MCF 10A (cell line): ENCODE results near the gene DNAJC6. TPM values are rescaled to one million over a fixed set of nuclear protein-coding genes. Genes with fewer than 3 reads are reported as not detected.

Experiments used
- BruUV-seq: library from RNA; stranded (reverse); fragments of 400-500 nt; replicated peaks from 2 replicates; lab custom pipeline; 2021; lab: Mats Ljungman, UMichigan
- CTCF ChIA-PET: fragments of 300-600 bp; sonication (Branson Sonifier 250); formaldehyde crosslinking; extraction: SDS; loops from one replicate; lab custom pipeline; 2021; ENCODE audit warnings: antibody characterized with exemption, inconsistent platforms; lab: Yijun Ruan, JAX
- POLR2A ChIA-PET: fragments of 300-600, 350-650 bp; sonication (Branson Sonifier 250); formaldehyde crosslinking; extraction: SDS; loops from one replicate; lab custom pipeline; 2020; ENCODE audit warnings: antibody characterized with exemption, inconsistent platforms; lab: Yijun Ruan, JAX
- DNase-seq: peaks from one replicate; pipeline ENCODE4 v3.0.0-alpha.2; 2018; ENCODE audit not compliant: unreplicated experiment
- H3K27ac Mint-ChIP-seq: one replicate; pipeline ENCODE4 v1.8.0; 2022; ENCODE audit warnings: mild to moderate bottlenecking, low read depth, mixed read lengths; ENCODE audit not compliant: unreplicated experiment
- H3K27me3 Mint-ChIP-seq: one replicate; pipeline ENCODE4 v1.8.0; 2022; ENCODE audit warnings: mixed read lengths; ENCODE audit not compliant: insufficient read depth, unreplicated experiment
- H3K36me3 Mint-ChIP-seq: one replicate; pipeline ENCODE4 v1.8.0; 2022; ENCODE audit warnings: mild to moderate bottlenecking, moderate library complexity, mixed read lengths; ENCODE audit not compliant: insufficient read depth, unreplicated experiment
- H3K4me1 Mint-ChIP-seq: one replicate; pipeline ENCODE4 v1.8.0; 2022; ENCODE audit warnings: mixed read lengths; ENCODE audit not compliant: insufficient read depth, unreplicated experiment
- H3K4me3 Mint-ChIP-seq: one replicate; pipeline ENCODE4 v1.8.0; 2022; ENCODE audit warnings: mild to moderate bottlenecking, moderate library complexity, mixed read lengths; ENCODE audit not compliant: unreplicated experiment
- H3K9me3 Mint-ChIP-seq: one replicate; pipeline ENCODE4 v1.8.0; 2022; ENCODE audit warnings: mixed read lengths; ENCODE audit not compliant: unreplicated experiment
- intact Hi-C: fragments of 100-400 bp; cut with micrococcal nuclease; formaldehyde crosslinking; loops from 2 replicates; pipeline ENCODE4 v1.14.1; 2022
- total RNA-seq: library from RNA; stranded (reverse); gene quantifications from 2 replicates; pipeline ENCODE4 v1.2.3, GENCODE V29; 2022
- TF ChIP-seq, protein P1 (sequence below): fragments of 200-600 bp; IDR thresholded peaks from one replicate; pipeline ENCODE4 v1.8.0; 2022; ENCODE audit warnings: antibody characterized with exemption, mild to moderate bottlenecking; ENCODE audit not compliant: unreplicated experiment

DNAJC6 gene
- total RNA-seq, 1 experiment from 2014 or later, result 7.9 TPM

DNA sequence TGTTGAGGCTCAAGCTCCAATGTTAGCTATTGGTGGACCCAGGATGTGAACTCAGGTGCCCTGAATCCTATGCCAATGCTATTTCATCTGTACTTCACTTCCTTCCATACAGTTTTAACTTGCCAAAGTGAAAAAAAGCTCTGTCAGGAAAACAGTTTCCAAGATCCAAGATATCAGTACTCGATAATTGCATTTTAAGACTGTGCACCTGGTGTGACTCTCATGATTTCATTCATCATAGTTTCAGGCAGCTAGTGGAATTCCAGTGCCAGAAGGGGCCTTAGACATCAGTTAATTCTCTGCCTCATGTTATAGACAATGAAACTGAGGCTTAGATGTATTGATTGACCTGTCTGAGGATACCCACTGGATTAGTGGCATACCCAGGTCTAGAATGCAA is 84.6 kb downstream of the DNAJC6 start:
- intact Hi-C loops, result no loop called here
- peak overlapping the region; percentile 75 for H3K27ac Mint-ChIP-seq
- no peak for DNase-seq
- H3K9me3 Mint-ChIP-seq, result no peaks in the 10 kb centered on the region
- ChIA-PET POLR2A (interaction anchor here (0.6 to 1.6 kb wide), 4 partner anchors 10 to 140 kb away, joined by 3 to 5 read pairs (median 4); partner anchors contain the start of genes LEPR and LEPROT), CTCF (interaction anchor here (0.8 to 1.5 kb wide), 5 partner anchors 13 to 333 kb away, joined by 3 to 4 read pairs (median 3); no protein-coding TSS in a partner anchor)
- BruUV-seq, result no TSS peak
- H3K36me3 Mint-ChIP-seq, result peaks cover 21% of the 10 kb centered on the region
- H3K4me1 Mint-ChIP-seq, result peaks cover 21% of the 10 kb centered on the region
- no peaks in the 10 kb centered on the region for H3K27me3 Mint-ChIP-seq
- TF ChIP-seq, protein P1, sequence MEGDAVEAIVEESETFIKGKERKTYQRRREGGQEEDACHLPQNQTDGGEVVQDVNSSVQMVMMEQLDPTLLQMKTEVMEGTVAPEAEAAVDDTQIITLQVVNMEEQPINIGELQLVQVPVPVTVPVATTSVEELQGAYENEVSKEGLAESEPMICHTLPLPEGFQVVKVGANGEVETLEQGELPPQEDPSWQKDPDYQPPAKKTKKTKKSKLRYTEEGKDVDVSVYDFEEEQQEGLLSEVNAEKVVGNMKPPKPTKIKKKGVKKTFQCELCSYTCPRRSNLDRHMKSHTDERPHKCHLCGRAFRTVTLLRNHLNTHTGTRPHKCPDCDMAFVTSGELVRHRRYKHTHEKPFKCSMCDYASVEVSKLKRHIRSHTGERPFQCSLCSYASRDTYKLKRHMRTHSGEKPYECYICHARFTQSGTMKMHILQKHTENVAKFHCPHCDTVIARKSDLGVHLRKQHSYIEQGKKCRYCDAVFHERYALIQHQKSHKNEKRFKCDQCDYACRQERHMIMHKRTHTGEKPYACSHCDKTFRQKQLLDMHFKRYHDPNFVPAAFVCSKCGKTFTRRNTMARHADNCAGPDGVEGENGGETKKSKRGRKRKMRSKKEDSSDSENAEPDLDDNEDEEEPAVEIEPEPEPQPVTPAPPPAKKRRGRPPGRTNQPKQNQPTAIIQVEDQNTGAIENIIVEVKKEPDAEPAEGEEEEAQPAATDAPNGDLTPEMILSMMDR, result no peak
- no peak overlapping the region for H3K4me3 Mint-ChIP-seq

DNA sequence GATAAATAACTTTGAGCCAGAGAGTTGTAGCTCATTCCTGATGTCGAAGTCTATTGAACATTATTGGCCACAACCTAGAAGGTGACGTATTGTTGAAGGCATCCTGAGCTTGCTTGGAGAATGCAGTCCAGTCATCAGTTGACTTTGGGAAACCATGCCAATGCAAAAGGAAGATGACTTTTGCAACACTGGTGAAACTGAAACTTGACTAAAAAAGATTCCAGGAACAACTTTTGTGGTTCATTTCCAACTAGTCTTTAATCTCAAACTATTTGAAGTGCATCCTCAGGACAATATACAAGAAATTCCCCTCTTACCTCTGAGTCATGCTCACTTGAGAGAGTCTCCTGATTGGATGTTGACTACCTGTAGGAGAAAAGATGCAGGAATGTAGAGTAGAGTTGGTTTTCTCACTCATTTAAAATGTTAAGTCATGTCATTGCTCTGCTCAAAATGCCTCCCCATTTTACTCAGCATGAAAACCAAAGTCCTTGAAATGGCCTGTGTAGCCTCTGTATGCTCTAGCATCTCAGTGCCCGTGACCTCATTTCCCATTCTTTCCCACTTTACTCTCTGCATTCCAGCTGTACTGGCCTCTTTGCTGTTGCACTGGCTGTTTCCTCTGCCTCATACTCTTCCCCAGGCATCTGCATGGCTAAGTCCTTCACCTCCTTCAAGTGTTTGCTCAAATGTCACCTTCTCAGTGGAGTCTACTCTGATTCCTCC is 86.7 kb downstream of the DNAJC6 start:
- Mint-ChIP-seq H3K27ac (no peak overlapping the region), H3K36me3 (peaks cover 28% of the 10 kb centered on the region), H3K4me1 (peaks cover 21% of the 10 kb centered on the region), H3K27me3 (no peaks in the 10 kb centered on the region), H3K9me3 (no peaks in the 10 kb centered on the region), H3K4me3 (no peak overlapping the region)
- intact Hi-C loops, result loop anchor here (5.0 kb wide), 1 partner anchor 54 kb away; no protein-coding TSS in a partner anchor
- TF ChIP-seq, protein P1, result no peak
- no TSS peak for BruUV-seq
- CTCF ChIA-PET, result no interaction called here
- POLR2A ChIA-PET, result interaction anchor here (0.5 to 1.0 kb wide), 2 partner anchors 21 to 142 kb away, joined by 3 to 5 read pairs; no protein-coding TSS in a partner anchor
- DNase-seq, result peak; percentile 77

DNA sequence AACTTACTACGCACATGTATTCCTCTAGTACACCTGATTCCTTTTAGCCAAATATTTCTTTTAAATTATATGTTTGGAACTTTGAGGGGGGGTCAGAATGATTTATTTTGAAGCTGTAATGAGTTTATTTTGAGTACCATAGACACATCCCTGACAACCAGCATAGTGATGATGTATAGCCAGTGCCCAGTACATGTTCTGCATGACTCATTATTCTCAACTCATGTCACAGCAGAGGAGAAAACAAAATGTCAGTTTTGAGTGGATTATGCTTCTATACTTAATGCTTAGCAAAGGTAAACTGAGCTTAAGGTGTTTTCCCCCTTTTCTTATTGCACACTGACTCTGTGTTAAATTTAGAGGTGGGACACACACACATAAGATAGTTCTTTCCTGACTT is 88.7 kb downstream of the DNAJC6 start:
- H3K27ac Mint-ChIP-seq, result no peak overlapping the region
- H3K4me1 Mint-ChIP-seq, result peaks cover 21% of the 10 kb centered on the region
- ChIA-PET POLR2A (interaction anchor here (2.6 kb wide), 1 partner anchor 20 kb away, joined by 16 read pairs; no protein-coding TSS in a partner anchor), CTCF (interaction anchor here (1.0 kb wide), 1 partner anchor 19 kb away, joined by 5 read pairs; no protein-coding TSS in a partner anchor)
- no TSS peak for BruUV-seq
- H3K4me3 Mint-ChIP-seq, result no peak overlapping the region
- intact Hi-C loops, result loop anchor here (5.0 kb wide), 1 partner anchor 56 kb away; no protein-coding TSS in a partner anchor
- no peaks in the 10 kb centered on the region for H3K9me3 Mint-ChIP-seq
- peak; percentile 3 for DNase-seq
- no peaks in the 10 kb centered on the region for H3K27me3 Mint-ChIP-seq
- H3K36me3 Mint-ChIP-seq, result peaks cover 28% of the 10 kb centered on the region
- TF ChIP-seq, protein P1, result no peak

DNA sequence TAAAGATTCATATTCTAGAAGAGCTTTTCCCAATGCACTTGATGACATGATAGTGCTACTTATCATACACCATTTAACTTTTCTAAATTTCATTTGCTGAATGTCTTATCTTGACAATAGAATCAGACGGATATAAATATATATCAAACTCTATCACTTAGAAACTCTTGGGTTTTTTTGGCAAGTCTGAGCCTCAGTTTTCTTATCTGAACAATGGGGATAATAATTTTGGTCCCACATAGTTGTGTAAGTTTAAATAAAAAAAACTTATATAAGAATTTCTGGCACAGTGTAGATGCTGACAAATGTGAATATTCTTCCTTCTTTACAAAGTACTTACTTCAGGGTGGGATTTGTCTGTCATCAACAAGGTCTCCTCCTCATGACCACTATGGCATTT is 89.7 kb downstream of the DNAJC6 start:
- Mint-ChIP-seq H3K36me3 (peaks cover 28% of the 10 kb centered on the region), H3K4me3 (no peak overlapping the region), H3K9me3 (no peaks in the 10 kb centered on the region), H3K27ac (no peak overlapping the region), H3K4me1 (peaks cover 13% of the 10 kb centered on the region), H3K27me3 (no peaks in the 10 kb centered on the region)
- no peak for DNase-seq
- intact Hi-C loops, result loop anchor here (5.0 kb wide), 1 partner anchor 57 kb away; no protein-coding TSS in a partner anchor
- BruUV-seq, result no TSS peak
- ChIA-PET CTCF (no interaction called here), POLR2A (interaction anchor here (2.6 kb wide), 1 partner anchor 19 kb away, joined by 16 read pairs; no protein-coding TSS in a partner anchor)
- TF ChIP-seq, protein P1, result no peak
